OCI-LY7 (cell line): ENCODE measurements around the gene SLC22A14.

Experiments used
- CTCF ChIP-seq: fragments of 200-600 bp; sonication (generic); conservative IDR thresholded peaks from 2 replicates; pipeline ENCODE4 v1.5.1; 2014; ENCODE audit warnings: mild to moderate bottlenecking, antibody characterized with exemption, low read length, moderate library complexity, mixed read lengths
- EZH2phosphoT487 ChIP-seq: fragments of 200-600 bp; sonication (generic); IDR thresholded peaks from 2 replicates; pipeline ENCODE4 v1.6.1; 2018; ENCODE audit warnings: low read depth, borderline replicate concordance, mild to moderate bottlenecking, mixed run types, antibody characterized with exemption, low read length, moderate library complexity, mixed read lengths

GRCh38 chr3:38266810-38267209 is 15.3 kb upstream of the SLC22A14 start:
- no peak for TF ChIP-seq CTCF
- no peak for TF ChIP-seq EZH2phosphoT487
